ENCODE data around the gene ANO3.
A peak's percentile ranks its signal among the peaks of the same experiment; 100 is the strongest.
"Not testable (repeated sequence)": the region's sequence is repeated elsewhere in the genome, so short reads cannot be mapped to it uniquely, and the experiment has no call there.

Gene ANO3

DNA sequence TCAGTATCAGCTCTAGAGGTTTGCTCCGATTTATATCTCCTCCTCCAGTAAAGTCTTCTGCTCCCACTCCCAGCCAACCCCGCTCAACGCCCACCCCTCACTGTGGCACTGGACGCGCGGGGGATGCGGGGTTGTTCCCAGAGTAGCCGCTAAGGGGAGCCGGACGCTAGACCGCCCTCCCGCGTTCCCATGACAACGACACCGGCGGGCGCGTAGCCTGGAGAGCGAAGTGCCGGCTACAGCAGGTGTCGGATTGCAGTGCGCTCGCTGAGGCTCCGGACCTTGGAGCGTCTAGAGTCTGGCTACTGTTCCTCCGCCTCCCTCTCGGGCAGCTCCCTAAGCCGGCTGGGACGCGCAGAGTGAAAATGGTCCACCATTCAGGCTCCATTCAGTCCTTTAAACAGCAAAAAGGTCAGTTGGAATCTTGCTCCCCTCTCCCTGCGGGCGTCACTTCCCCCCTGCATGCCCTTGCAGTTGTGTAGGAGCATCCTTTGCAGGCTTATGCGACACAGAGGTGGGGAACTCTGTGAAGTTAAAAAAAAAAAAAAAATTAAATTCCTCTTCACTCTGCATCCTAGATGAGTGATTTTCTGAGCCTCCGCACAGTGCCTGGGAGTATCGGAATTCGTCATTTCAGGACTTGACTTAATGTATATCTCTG lies at the start of gene ANO3:
Gene ANO3 (plus strand): TSS at position 220 of the 661 bp plus-strand sequence. CDS start 146 bp downstream, at position 366.
- DNase-seq (ENCODE audit: low read depth), result peak; percentile 87

DNA sequence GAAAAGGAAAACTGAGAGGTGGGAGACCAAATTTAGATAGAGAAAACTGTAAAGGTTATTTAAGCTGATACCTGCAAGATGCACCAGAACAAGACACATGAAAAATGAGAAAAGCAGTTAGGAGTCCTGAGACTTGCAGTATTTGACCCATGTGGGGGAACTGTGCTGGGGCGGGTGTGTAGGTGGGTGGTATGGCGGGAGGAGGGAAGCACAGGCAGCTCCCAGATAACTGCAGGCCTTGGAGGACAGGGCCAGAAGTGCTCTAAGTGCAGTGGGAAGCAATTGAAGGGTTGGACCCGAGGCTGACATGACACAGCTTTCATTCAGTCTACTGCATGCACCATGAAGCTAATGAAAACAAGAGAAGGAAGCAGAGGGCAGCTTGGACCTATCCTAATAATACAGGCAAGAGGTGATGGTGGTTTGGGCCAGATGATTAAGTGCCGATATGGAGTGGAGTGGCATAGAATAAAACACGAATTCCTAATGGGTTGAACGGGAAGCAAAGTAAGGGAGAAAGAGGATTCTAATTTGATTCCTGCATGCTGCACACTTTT lies 48.0 kb upstream of the ANO3 start:
- DNase-seq (ENCODE audit: low read depth), result no peak

DNA sequence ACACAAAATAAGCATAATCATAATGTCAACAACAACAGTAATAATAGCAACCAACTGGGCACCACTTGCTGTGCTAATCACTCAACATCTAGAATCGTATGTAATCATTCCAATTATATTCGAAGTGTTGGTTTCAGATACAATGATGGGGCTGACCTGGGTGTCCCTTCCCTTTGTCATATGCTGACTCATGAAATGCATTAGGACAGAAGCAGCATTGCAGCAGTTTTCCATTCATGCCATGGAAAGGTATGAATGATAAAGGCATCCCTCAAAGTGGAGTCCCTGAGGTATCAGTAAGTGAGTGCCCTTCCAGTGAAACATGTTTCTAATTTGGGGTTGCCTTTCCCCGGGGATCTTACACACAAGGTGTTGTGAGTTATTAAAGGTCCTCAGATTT lies 46.3 kb upstream of the ANO3 start:
- DNase-seq (ENCODE audit: low read depth), result no peak

DNA sequence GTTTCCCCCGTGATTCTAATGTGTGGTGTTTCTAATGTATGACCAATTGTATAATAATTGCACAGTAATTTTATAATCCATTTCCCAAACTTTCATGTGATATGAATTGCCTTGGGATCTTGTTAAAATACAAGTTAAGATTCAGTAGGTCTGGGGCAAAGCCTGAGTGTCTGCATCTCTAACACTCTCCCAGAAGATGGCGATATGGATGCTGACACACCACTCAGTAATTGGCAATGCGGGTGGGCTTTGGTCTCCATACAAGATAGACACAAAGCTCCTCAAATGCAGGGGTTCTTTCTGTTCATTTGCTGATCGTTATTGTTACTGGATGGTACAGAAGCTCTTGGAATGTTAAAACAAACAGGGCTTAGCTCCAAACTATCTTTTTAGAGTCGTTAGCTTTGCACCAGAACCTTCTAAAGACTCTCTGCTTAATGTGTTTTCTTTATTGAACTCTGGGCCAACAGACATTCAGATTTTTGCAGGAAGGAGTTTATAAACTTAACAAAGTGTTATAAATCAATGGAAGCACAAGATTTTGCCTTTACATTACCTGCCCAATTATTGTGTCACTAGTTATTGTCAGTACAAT lies 45.4 kb upstream of the ANO3 start:
- DNase-seq (ENCODE audit: low read depth), result peak; percentile 29

DNA sequence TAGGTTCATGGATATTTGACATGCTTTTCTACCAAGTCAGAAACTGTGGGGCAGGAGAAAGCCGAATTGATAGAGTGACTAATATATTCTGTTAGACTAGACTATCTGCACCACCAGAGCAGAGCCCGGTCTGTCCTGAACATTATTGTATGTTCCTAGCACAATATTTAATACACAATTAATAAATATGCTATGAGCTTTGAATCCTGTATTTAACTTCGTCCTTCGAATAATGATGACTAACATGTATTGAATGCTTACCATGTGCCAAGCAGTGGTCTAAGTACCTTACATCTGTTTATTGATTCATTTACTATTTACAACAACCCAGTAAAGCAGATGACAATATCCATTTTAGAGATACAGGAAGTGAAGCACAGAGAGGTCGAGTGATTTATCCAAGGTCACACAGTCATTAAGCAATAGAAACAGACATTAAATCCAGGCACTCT lies 44.8 kb upstream of the ANO3 start:
- no peak for DNase-seq (ENCODE audit: low read depth)

DNA sequence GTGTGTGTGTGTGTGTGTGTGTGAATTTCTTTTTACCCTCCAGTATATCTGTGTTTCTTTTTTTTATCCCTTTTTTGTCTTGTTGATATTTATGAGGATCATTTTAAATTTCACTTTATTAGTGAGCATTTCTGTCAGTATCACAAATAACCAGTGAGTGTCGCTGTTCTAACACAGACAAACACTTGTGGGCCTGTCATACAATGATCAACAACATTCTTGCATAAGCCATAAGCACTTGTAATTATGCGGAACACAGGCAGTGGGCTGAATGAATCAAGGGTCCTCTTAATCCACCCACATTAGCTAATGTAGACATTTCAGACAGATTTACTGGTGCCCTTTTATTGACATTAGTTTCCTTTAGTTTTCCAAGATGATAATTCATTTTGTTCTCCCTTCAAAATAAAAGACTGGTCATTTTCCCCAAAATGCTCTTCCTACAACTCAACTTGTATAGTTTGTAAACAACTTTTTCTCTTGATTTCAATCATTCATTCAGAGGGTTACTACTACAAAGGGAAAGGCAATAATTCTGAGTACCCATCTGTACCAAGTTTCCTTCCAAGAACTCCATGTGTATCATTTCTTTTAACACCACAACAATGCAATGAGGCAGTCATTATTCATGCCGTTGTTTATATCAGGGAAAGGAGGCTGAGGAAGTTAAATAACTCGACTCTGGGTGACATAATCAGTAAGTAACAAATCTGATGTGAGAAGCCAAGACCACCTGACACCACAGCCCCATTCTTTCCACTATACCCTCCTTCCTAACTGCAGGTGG lies 34.5 kb upstream of the ANO3 start:
- DNase-seq (ENCODE audit: low read depth), result peak; percentile 85

GRCh38 chr11:26316372-26316771 lies 15.6 kb upstream of the ANO3 start:
- DNase-seq (ENCODE audit: low read depth), result not testable (repeated sequence)

- DNase-seq (ENCODE audit: low read depth), result peak; percentile 51
These were observed 12.0 kb upstream of the ANO3 start for GRCh38 chr11:26319906-26320305.

GRCh38 chr11:26321516-26321915 lies 10.4 kb upstream of the ANO3 start:
- no peak for DNase-seq (ENCODE audit: low read depth)

DNA sequence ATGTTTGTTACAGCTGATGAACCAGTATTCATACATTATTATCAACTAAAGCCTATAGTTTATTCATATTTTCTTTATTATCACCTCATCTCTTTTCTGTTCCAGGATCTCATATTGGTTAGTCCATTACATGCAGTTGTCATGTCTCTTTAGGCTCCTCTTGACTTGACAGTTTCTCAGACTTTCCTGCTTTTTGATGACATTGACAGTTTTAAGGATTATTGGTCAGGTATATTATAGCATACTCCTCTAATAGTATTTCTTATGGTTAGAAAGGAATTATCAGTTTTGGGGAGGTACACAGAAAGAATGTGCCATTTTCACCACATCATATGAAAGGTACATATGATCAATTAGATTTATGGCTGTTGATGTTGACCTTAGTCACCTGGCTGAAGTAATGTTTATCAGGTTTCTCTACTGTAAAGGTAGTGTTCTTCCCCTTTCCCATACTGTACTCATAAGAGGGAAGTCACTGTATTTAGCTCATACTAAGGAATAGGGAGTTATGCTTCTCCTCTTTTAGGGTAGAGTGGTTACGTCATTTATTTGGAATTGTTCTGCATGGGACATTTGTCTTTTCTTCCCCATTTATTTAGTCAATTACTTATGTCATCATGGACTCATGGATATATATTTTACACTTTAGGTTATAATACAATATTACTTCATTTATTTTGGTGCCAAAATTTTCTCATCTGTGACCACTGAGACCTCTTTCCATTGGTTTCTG lies 9.4 kb upstream of the ANO3 start:
- DNase-seq (ENCODE audit: low read depth), result no peak

GRCh38 chr11:26323837-26324236 lies 8.1 kb upstream of the ANO3 start:
- no peak for DNase-seq (ENCODE audit: low read depth)

DNA sequence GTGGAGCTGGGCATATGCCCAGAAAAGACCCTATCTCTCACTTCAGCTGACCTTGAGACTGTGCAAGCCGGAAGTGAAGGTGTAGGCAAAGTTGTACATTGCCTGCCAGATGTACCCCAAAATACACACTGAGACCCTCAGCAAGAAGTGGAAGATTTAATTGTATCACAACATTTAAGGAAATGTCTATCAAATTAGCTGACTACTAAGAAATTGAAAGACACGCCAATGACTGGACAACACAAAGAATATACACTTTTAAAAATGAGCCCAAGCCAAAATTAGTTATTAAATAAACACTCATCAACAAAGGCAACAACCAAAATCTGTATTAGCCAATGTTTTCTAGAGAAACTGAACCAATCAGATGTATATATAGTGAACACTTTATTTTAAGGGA lies 7.7 kb upstream of the ANO3 start:
- no peak for DNase-seq (ENCODE audit: low read depth)

DNA sequence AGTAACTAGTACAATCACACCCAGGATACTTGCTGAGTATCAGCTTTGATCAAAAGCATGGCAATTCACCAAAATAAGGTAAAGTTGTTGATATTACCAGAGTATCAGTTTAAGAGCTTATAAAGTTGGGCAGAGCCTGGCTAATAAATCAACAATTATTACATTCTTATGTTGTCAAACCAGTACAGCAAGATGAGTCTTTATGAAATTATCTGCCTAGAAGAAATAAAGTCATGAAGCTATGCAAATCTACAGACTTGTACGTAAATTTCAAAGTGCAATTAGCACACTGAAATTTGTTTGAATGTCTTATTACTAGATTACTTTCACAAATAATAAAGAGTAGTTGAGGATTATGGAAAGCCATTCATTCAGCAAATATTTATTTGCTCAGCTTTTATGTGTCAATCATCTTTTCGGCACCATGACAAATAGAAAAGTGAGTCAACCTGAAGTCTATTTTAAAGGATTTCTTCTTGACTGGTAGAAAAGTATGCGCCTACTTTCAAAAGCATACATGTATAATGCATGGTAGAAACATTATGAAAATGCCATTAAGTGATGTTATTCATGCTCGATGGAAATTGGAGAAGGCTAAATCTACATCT lies 5.0 kb upstream of the ANO3 start:
- DNase-seq (ENCODE audit: low read depth), result no peak

- DNase-seq (ENCODE audit: low read depth), result no peak
These were observed 2.7 kb upstream of the ANO3 start for GRCh38 chr11:26329206-26329605.

GRCh38 chr11:26330262-26330661 lies 1.7 kb upstream of the ANO3 start:
- no peak for DNase-seq (ENCODE audit: low read depth)

DNA sequence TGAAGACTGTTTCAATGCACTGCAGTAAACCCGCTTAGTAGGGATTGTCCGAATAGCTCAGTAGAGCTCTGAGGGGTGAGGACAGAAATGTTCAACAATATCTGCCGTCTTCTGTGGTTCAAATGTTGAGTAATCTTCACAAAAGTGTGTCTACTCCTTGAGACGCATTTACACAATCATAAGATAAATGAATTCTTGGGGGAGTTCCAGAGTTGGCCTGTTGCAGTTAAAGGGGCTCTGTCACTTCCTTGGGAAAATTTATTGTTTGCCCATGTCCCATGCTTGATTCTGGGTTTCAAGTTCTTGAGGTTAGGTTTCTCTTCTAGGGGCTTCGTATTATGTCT lies 614 bp downstream of the ANO3 start:
- DNase-seq (ENCODE audit: low read depth), result no peak

DNA sequence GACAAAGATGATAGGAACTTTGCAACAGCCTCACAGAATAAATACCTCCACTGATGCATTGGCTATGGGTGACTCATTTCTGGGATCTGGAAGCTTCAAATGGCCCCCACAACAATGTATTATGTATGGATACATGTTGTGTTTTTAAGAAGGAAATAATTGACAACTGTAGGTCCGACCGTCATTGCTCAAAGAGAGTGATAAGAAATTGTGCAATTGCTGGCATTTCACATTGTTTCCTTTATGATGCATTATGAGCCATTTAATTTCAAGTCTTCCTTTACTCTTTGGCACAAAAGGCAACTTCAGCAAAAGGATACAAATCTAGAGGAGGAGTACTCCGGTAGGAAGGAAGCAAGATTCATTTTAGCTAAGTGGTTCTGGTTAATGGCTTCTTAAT lies 2.0 kb downstream of the ANO3 start:
- peak; percentile 4 for DNase-seq (ENCODE audit: low read depth)

- peak; percentile 13 for DNase-seq (ENCODE audit: low read depth)
These were observed 4.0 kb downstream of the ANO3 start for GRCh38 chr11:26335903-26336302.

DNA sequence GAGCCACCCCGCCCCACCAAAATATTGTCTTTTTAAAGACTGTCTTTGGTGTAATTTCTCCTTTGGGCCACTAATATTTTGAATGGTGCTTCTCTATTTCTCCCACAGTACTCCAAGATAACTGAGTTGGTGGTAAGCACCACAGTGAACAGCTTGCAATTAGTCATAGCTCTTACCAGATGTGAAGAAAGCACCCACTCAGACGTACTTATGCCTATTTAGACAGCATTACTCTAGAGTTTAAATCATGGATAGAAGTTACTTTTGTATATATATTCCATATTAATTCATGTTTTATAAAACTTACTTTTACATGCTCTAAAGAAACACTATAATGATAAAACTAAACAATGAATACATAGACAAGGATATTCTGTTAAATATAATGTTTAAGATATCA lies 12.7 kb downstream of the ANO3 start:
- DNase-seq (ENCODE audit: low read depth), result peak; percentile 10

GRCh38 chr11:26348776-26349175 lies 16.8 kb downstream of the ANO3 start:
- DNase-seq (ENCODE audit: low read depth), result no peak

GRCh38 chr11:26350002-26350401 lies 18.1 kb downstream of the ANO3 start:
- DNase-seq (ENCODE audit: low read depth), result no peak

GRCh38 chr11:26353010-26353409 lies 21.1 kb downstream of the ANO3 start:
- no peak for DNase-seq (ENCODE audit: low read depth)

Data from fibroblast of the conjunctiva (primary cell).